HG03571 (cell line): ENCODE measurements around the gene THOC2.
"Not testable (repeated sequence)": the region's sequence is repeated elsewhere in the genome, so short reads cannot be mapped to it uniquely, and the experiment has no call there.

Experiments used
- ATAC-seq: cut with Tn5 transposase; IDR thresholded peaks from one replicate; pipeline ENCODE4 v1.9.1; 2021; ENCODE audit not compliant: unreplicated experiment

The THOC2 gene

GRCh38 chrX:123580792-123581191 lies 152.1 kb downstream of the THOC2 start:
- no peak for ATAC-seq

GRCh38 chrX:123574027-123574426 lies 158.8 kb downstream of the THOC2 start:
- ATAC-seq, result not testable (repeated sequence)

- no peak for ATAC-seq
These were observed 162.8 kb downstream of the THOC2 start for GRCh38 chrX:123570011-123570590.

DNA sequence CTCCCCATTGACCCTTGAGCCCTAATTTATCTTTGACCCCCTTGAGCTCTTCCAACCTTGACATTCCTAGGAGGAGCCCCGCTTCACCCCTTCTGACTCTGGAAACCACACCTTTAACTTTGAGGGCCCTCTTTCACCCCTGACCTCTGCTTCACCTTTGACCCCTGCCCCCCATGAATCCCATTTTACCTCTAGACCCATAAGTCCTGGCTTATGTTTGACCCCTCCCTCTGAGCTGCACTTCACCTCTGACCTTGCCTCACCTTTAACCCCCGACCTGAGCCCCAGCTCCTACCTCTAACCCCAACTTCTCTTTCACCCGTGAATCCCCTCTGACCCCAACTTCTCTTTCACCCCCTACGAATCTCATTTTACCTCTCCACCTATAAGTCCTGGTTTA lies 169.7 kb downstream of the THOC2 start:
- no peak for ATAC-seq

DNA sequence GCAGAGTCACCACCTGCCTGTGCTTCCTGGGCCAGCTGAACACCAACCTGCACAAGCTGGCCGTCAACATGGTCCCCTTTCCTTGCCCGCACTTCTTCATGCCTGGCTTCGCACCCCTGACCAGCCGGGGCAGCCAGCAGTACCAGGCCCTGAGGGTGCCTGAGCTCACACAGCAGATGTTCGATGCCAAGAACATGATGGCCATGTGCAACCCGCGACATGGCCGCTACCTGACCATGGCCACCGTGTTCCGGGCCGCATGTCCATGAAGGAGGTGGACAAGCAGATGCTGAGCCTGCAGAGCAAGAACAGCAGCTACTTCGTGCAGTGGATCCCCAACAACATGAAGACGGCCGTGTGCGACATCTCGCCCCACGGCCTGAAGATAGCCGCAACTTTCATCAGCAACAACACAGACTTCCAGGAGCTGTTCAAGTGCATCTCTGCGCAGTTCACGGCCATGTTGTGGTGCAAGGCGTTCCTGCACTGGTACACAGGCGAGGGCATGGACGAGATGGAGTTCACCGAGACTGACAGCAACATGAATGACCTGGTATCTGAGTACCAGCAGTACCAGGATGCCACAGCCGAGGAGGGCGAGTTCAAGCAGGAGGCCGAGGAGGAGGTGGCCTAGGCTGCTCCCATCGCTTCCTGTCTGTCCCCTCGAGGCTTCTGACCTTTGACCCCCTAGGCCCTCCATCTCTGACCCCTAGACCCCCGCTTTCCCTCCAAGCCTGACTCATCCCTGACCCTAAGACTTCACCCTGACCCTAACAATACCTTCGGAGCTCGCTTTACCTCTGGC lies 170.3 kb downstream of the THOC2 start:
- ATAC-seq, result no peak

GRCh38 chrX:123561439-123562215 lies 171.2 kb downstream of the THOC2 start:
- ATAC-seq, result no peak

- ATAC-seq, result no peak
These were observed 182.0 kb downstream of the THOC2 start for GRCh38 chrX:123550829-123551228.
